HG02970 (cell line): Measurements from ENCODE around the gene DCLK2.
"Not testable (repeated sequence)": the region's sequence is repeated elsewhere in the genome, so short reads cannot be mapped to it uniquely, and the experiment has no call there.

Experiments used
- ATAC-seq: cut with Tn5 transposase; IDR thresholded peaks from one replicate; pipeline ENCODE4 v1.9.1; 2021; ENCODE audit warnings: mild to moderate bottlenecking, moderate library complexity, moderate number of reproducible peaks; ENCODE audit not compliant: unreplicated experiment, low FRiP score

Gene DCLK2

GRCh38 chr4:150145090-150145945, 67.1 kb downstream of the DCLK2 start:
- ATAC-seq: no peak

GRCh38 chr4:150145946-150146340, 67.7 kb downstream of the DCLK2 start:
- no peak for ATAC-seq

GRCh38 chr4:150149381-150149780, 71.1 kb downstream of the DCLK2 start:
- ATAC-seq: no peak

- no peak for ATAC-seq
Observed at GRCh38 chr4:150150629-150151062, 72.4 kb downstream of the DCLK2 start.

- no peak for ATAC-seq
Observed at GRCh38 chr4:150152766-150153165, 74.5 kb downstream of the DCLK2 start.

- ATAC-seq: no peak
Observed at GRCh38 chr4:150155391-150155790, 77.1 kb downstream of the DCLK2 start.

- no peak for ATAC-seq
Observed at GRCh38 chr4:150156543-150156942, 78.3 kb downstream of the DCLK2 start.

- no peak for ATAC-seq
Observed at GRCh38 chr4:150158041-150158440, 79.8 kb downstream of the DCLK2 start.

- no peak for ATAC-seq
Observed at GRCh38 chr4:150160473-150160872, 82.2 kb downstream of the DCLK2 start.

GRCh38 chr4:150161109-150161508, 82.9 kb downstream of the DCLK2 start:
- ATAC-seq: no peak

- ATAC-seq: not testable (repeated sequence)
Observed at GRCh38 chr4:150162020-150162419, 83.8 kb downstream of the DCLK2 start.

GRCh38 chr4:150164055-150164454, 85.8 kb downstream of the DCLK2 start:
- ATAC-seq: no peak

- ATAC-seq: no peak
Observed at GRCh38 chr4:150164956-150165629, 86.8 kb downstream of the DCLK2 start.

- no peak for ATAC-seq
Observed at GRCh38 chr4:150167054-150167453, 88.8 kb downstream of the DCLK2 start.

- no peak for ATAC-seq
Observed at GRCh38 chr4:150173432-150173861, 95.2 kb downstream of the DCLK2 start.

GRCh38 chr4:150173982-150174398, 95.7 kb downstream of the DCLK2 start:
- no peak for ATAC-seq

GRCh38 chr4:150176547-150176946, 98.3 kb downstream of the DCLK2 start:
- no peak for ATAC-seq

- ATAC-seq: no peak
Observed at GRCh38 chr4:150178161-150178560, 99.9 kb downstream of the DCLK2 start.

- no peak for ATAC-seq
Observed at GRCh38 chr4:150181536-150181935, 103.3 kb downstream of the DCLK2 start.

GRCh38 chr4:150182794-150183193, 104.5 kb downstream of the DCLK2 start:
- ATAC-seq: no peak

- ATAC-seq: not testable (repeated sequence)
Observed at GRCh38 chr4:150185033-150185432, 106.8 kb downstream of the DCLK2 start.

- no peak for ATAC-seq
Observed at GRCh38 chr4:150192986-150193385, 114.7 kb downstream of the DCLK2 start.
